Measurements from ENCODE around the gene IFFO2. TPM values are rescaled to one million over a fixed set of nuclear protein-coding genes. Genes with fewer than 3 reads are reported as not detected.

Gene IFFO2
- total RNA-seq, 4 donors from 2014 or later = 4.1 to 19.4 (median 7.3) TPM

DNA sequence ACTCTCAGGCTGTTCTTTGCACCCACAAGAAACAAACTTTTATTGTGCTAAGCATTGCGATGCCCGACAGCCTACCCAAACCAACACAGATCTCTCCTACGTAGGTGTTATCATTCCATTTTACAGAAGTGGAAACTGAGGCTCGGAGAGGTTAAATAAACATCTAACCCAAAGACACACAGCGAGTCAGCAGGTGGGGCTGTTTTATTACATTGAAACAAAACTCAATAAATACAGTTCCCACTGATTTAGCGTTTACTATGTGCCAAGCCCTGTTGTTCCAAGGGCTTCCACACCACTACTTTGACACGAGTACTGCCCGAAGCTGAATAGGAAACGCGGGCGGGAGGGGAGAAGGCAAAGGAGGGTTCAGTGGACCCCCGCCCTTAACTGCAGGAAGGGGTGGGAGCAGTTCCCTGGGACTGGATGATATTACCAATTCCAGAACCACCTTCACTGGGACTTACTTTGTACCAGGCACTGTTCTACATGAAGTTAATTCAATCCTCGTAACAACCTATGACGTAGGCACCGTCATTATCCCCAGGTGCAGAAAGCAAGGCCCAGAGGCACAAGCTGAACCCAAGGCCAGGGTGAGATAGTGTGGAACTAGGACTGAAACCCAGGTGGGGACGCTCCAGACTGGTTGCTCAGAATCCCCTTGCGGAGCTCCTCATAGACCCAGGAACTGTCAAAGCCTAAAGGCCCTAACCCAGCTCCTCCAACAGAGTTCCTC, 34.8 kb downstream of the IFFO2 start:
- no peaks in the 10 kb centered on the region for H3K36me3 ChIP-seq
- TF ChIP-seq POLR2A (IDR thresholded peaks at IDR 0.05) (no peak), CTCF (IDR thresholded peaks at IDR 0.05) (peak in 3 of 4 experiments; percentile 10 to 40 (median 11))
- intact Hi-C loops (cut with DNase I; ENCODE audit: low total_unique reads) = no loop called here
- peak in 1 of 2 donors; percentile 56 for DNase-seq
- peak overlapping the region; percentile 92 to 99 for H3K27ac ChIP-seq
- H3K4me3 ChIP-seq = no peak overlapping the region
- no peaks in the 10 kb centered on the region for H3K9me3 ChIP-seq
- H3K27me3 ChIP-seq = no peaks in the 10 kb centered on the region
- peaks cover 12 to 20% of the 10 kb centered on the region in 2 donors for H3K4me1 ChIP-seq

GRCh38 chr1:18920931-18921330, 35.5 kb downstream of the IFFO2 start:
- TF ChIP-seq CTCF (IDR thresholded peaks at IDR 0.05) (no peak), POLR2A (IDR thresholded peaks at IDR 0.05) (no peak)
- Histone ChIP-seq H3K4me3 (no peak overlapping the region), H3K36me3 (no peaks in the 10 kb centered on the region), H3K27ac (peak overlapping the region; percentile 92 to 99), H3K4me1 (peaks cover 12 to 20% of the 10 kb centered on the region in 2 donors), H3K27me3 (no peaks in the 10 kb centered on the region), H3K9me3 (no peaks in the 10 kb centered on the region)
- DNase-seq = no peak
- intact Hi-C loops (cut with DNase I; ENCODE audit: low total_unique reads) = no loop called here

DNA sequence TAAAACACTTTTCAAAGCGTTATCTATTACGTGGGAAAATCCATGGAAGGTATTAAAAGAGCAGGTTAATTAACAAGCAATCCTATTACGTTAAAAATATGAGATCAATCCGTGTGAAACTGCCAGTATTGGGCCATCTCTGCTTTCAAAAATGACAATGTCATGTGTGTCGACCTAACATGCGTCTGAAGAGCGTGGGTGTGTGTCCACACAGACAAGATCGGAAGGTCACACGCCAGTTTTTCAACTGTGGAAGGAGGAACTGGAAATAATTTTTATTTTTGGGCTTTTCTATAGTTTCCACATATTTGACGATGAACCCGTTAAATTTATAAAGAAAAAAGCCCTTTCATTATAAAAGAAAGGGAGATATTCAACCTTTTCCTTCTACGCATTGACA, 36.5 kb downstream of the IFFO2 start:
- Histone ChIP-seq H3K36me3 (no peaks in the 10 kb centered on the region), H3K27me3 (no peaks in the 10 kb centered on the region), H3K9me3 (no peaks in the 10 kb centered on the region), H3K4me3 (no peak overlapping the region), H3K27ac (no peak overlapping the region), H3K4me1 (peaks cover 12 to 20% of the 10 kb centered on the region in 2 donors)
- no peak for DNase-seq
- TF ChIP-seq POLR2A (IDR thresholded peaks at IDR 0.05) (no peak), CTCF (IDR thresholded peaks at IDR 0.05) (no peak)
- intact Hi-C loops (cut with DNase I; ENCODE audit: low total_unique reads) = loop anchor here (10.0 kb wide), 1 partner anchor 155 kb away; no protein-coding TSS in a partner anchor

- intact Hi-C loops (cut with DNase I; ENCODE audit: low total_unique reads) = loop anchor here (10.0 kb wide), 1 partner anchor 155 kb away; no protein-coding TSS in a partner anchor
- no peaks in the 10 kb centered on the region for H3K9me3 ChIP-seq
- no peaks in the 10 kb centered on the region for H3K27me3 ChIP-seq
- H3K4me3 ChIP-seq = no peak overlapping the region
- H3K36me3 ChIP-seq = no peaks in the 10 kb centered on the region
- no peak for DNase-seq
- no peak overlapping the region for H3K27ac ChIP-seq
- H3K4me1 ChIP-seq = peaks cover 12 to 16% of the 10 kb centered on the region in 2 donors
- TF ChIP-seq POLR2A (IDR thresholded peaks at IDR 0.05) = no peak
- no peak for TF ChIP-seq CTCF (IDR thresholded peaks at IDR 0.05)
Measured at GRCh38 chr1:18919197-18919905, 37.1 kb downstream of the IFFO2 start.

GRCh38 chr1:18918417-18918816, 38.1 kb downstream of the IFFO2 start:
- H3K27ac ChIP-seq = no peak overlapping the region
- H3K36me3 ChIP-seq = no peaks in the 10 kb centered on the region
- intact Hi-C loops (cut with DNase I; ENCODE audit: low total_unique reads) = loop anchor here (10.0 kb wide), 1 partner anchor 156 kb away; no protein-coding TSS in a partner anchor
- no peak overlapping the region for H3K4me3 ChIP-seq
- no peaks in the 10 kb centered on the region for H3K27me3 ChIP-seq
- H3K4me1 ChIP-seq = peaks cover 5 to 7% of the 10 kb centered on the region in 2 donors
- TF ChIP-seq POLR2A (IDR thresholded peaks at IDR 0.05) (no peak), CTCF (IDR thresholded peaks at IDR 0.05) (no peak)
- DNase-seq = no peak
- no peaks in the 10 kb centered on the region for H3K9me3 ChIP-seq
